ENCODE measurements around the gene BRDT.
A peak's percentile ranks its signal among the peaks of the same experiment; 100 is the strongest.

The BRDT gene

DNA sequence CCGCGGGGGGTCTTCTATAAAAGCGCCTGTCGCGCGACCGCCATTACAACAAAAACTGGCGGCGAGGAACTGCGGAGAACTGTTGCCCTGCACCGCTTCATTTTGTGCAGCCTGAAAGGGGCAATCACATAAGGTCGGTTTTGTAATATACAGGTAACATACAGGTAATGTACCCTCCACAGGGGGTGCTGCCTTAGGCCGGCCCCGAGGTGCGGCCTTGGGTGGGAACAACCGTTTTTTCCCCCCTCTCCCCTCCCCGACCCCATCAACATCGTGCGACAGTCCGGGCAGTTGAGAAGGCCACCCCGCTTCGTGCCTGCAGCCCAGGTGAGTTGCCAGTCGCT lies at the start of gene BRDT:
BRDT (plus strand) TSS at position 46 of the 344 bp plus-strand sequence. CDS start 13,354 bp downstream, outside the sequence.
- DNase-seq (ENCODE audit: low spot score) = no peak

DNA sequence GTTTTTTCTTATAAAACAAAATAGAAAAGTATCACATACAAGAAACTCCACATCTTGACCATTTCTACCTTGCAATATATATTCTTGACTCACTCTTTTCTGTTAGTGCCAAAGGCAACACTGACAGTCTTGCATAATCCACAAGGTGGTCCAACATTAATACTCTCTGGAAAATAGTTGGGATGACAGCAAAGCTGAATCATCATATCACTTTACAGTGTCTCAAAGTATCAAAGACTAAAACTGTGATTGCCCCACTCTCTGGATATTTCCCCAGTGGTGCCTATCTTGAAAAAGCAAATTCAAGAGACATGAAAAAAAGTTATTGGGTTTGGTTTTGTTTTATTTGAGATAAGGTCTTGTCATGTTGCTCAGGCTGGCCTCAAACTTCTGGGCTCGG lies 48.6 kb upstream of the BRDT start:
- DNase-seq (ENCODE audit: low spot score) = peak; percentile 74

DNA sequence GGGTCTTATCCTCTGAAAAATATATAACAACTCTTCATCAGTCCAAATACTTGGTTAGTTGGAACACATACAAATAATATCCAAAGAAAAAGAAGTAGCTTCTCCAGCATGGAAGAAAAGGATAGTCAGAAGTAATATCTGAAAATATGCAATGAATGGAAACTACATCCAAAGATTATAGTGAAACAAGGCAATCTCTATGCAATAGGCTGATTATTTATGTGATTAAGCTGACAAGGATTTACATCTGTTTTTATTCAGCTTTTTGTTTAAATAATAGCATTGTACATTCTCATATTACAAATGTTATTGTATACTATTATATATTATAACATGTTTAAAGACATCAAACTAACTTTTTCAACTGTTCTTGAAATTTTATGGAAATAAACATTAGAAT lies 48.0 kb upstream of the BRDT start:
- DNase-seq (ENCODE audit: low spot score) = no peak

DNA sequence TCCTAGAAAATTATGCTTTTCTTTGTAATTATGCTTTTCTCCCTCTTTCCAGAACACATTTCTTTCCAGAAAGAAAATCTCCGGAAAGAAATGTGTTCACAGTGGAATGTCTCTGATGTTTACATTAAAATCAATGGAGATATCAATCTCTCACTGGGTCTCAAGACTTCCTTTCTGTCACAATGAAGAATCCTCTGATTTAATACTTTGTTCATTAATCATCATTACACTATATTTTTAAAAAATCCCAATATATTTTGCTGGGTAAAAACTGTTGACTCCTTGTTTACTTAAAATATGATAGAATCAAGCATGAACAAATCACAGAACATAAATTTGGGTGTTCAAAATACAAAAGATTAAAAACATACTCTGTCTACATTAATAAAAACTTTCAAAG lies 36.9 kb upstream of the BRDT start:
- DNase-seq (ENCODE audit: low spot score) = no peak

DNA sequence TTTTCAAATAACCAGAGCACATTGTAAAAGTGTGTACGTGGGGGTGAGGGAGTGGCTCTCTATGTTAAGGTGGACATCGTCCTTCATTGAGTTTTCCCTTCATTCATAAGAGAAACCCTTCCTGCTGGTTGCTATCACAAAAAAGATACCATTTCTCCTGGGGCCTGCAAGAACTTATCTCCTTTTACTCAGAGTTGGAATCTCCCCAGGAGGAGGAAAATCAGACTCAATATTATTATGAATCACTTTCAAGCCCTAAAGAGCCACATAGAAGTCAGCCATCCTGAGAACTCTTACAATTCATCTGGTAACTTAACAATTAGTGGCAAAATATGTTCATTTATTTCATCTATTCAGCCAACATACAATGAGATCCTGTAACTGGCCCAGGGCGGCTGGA lies 36.2 kb upstream of the BRDT start:
- DNase-seq (ENCODE audit: low spot score) = no peak

DNA sequence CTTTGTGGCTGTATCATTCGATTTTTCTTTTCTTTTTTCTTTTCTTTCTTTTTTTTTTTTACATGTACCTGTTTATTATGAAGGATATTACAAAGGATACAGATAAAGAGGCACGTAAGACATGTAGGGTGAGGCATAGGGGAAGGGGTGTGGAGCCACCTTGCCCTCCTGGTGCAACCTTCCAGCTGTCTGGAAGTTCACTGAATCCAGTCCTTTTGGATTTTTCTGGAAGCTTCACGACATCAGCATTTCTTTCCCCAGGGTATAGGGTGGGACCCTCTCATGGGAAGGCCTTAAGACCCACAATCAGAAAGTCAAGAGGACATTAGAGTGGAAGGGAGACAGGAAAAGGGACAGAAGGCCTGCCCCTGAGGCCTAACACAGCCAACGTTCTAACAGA lies 33.2 kb upstream of the BRDT start:
- DNase-seq (ENCODE audit: low spot score) = no peak

DNA sequence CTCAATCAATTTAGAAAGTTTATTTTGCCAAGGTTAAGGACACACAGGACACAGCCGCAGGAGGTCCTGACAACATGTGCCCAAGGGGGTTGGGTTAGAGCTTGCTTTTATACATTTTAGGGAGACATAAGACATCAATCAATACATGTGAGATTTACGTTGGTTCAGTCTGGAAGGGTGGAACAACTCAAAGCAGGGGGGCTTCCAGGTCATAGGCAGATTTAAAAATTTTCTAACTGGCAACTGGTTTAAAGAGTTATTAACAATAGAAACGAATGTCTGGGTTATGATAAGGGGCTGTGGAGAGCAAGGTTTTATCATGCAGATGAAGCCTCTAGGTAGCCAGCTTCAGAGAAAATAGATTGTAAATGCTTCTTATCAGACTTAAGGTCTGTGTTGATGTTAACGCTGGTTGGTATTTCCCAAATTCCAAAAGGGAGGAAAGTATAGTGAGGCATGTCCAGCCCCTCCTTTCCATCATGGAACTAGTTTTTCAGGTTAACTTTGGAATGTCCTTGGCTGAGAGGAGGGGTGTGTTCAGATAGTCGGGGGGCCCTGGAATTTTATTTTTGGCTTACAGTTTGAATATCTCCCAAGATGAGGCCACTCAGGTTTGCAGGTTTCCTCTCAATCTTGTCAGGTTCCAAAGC lies 32.3 kb upstream of the BRDT start:
- DNase-seq (ENCODE audit: low spot score) = no peak

DNA sequence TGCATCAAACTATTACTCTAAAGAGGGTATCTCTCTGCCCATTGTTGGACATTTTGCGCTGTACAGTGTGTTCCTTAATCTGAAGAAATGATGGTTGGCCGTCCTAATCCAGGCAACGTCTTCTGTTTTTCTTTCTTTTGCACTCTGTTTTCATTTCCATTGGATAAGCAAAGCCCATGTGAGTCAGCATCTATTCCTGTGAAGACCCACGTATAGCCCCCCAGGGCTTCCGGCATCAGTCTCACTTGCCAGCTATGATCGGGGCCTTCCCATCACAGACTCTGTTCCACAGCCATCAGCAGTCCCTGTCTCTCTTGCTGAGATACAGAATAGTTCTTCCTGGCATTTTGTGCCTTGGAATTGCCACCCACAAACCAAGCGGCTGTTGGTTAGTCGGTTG lies 29.2 kb upstream of the BRDT start:
- no peak for DNase-seq (ENCODE audit: low spot score)

DNA sequence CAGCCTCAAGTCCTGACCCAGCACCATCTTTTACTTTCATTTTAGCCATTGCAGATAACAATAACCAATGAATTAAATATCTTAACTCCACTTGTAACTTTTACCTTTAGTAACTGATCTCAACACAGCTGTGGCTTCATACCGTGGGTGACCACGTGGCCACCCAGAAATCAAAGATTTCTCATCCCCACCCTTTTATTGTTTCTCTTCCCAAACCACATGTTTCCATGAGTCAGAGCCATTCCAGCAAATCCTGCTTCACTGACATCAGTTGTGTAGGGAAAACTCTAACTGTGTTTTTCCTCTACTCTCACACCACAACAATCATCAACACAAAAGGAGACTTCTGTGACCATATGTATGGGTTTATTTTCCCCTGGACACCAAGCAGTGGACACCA lies 25.1 kb upstream of the BRDT start:
- DNase-seq (ENCODE audit: low spot score) = peak; percentile 76

DNA sequence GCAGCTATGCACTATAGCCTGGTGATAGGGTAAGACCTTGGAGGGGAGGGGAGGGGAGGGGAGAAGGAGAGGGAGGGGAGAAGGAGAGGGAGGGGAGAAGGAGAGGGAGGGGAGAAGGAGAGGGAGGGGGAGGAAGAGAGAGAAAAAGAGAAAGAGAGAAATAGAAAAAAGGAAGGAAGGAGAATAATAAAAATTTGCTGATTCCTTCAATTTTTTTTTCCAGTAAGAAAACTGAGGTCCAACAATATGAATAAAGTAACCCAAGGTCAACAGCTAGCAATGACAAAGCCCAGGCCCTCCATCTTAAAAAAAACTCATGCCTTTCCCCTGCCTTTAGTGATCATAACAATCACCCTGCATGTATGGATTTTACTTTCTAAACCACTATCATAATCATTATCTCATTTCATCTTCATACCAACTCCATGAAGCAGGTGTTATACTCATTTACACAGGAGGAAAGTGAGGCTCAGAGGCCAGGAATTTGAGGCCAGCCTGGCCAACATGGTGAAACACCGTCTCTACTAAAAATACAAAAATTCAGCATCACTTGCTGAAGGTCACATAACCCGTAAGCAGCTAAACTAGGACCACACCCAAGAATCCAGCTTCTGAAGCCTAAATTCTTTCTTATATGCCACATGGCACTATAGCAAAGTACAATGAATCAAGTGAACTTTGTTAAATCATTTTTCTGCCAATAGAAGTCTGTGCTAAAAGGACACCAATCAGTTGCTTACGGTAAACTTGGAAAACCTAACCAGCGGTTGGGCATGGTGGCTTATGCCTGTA lies 23.4 kb upstream of the BRDT start:
- DNase-seq (ENCODE audit: low spot score) = no peak

DNA sequence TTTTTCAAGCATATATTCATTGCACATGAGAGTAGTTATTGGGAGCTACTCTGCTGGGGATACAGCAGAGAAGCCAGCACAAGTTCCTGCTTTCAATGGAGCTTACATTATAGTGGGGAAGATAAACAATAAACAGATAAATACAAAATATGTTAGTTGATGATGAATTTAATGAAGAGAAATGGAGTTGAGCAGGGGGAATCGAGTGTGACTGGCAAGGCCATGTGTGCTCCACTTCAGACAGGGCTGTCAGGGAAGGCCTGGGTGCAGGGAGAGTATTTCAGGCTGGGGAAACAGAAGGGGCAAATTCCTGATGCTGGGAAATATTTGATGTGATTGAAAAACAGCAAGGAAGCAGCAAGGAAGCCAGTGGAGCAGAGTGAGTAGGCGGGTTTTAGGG lies 21.2 kb upstream of the BRDT start:
- DNase-seq (ENCODE audit: low spot score) = no peak

DNA sequence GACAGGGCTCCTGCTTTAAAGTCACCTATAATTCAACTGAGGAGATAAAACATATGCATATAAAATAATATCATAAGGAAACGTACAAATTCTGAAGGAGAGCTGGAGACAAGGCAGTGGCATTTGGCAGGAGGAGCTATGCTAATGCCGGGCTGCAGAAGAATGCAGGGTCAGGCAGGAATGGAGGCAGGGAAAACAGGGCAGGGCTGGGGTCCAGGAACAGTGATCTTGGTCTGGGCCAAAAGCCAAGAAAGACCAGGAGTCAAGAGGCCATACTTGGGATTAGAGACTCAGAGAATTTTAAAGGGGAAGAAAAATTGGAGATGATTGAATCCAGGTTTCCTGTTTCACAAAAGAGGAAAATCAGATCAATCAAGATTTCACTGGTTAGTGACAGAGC lies 20.0 kb upstream of the BRDT start:
- peak; percentile 46 for DNase-seq (ENCODE audit: low spot score)

DNA sequence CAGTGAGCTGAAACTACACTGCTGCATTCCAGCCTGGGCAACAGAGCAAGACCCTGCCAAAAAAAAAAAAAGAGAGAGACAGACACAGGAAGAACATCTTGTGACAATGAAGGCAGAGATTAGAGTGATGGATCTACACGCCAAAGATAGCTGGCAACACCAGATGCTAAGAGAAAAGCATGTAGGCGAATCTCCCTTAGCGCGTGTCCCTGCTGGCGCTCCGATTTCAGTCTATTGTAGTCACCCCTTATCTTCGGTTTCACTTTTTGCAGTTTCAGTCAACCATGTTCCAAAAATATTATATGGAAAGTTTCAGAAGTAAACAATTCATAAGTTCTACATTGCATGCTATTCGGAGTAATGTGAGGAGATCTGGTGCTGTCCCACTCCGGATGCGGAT lies 11.6 kb upstream of the BRDT start:
- DNase-seq (ENCODE audit: low spot score) = no peak

DNA sequence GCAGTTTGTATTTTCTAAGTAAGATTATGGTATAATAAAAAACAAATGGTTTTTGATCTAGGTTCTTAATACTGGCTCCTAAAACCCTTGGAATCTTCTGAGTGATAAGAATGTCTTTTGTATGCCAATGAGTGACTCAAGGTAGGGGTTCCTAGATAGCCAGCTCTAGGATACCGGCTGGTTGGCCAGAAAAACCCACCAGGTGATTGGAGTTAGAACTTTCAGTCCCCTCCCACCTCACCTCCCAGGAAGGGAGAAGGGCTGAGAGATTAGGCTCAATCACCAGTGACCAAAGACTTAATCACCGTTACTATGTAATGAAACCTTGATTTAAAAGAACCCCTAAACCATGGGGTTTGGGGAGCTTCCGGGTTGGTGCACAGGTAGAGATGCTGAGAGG lies 8.7 kb upstream of the BRDT start:
- DNase-seq (ENCODE audit: low spot score) = no peak

DNA sequence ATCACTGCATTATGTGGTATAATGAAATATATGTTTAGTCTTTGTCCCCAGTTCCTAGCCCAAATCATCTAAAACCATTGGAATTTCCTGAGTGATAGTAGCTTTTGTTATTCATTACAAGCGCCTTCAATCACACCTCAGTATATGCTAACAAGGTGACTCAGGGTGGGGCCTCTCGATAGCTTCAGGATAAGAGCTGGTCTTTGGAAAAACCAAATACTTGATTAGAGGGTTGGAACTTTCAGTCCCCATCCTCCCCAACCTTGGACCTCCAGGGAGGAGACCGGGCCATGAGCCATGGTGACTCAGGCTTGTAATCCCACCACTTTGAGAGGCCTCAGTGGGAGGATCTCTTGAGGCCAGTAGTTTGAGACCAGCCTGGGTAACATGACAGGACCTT lies 5.1 kb upstream of the BRDT start:
- DNase-seq (ENCODE audit: low spot score) = no peak

DNA sequence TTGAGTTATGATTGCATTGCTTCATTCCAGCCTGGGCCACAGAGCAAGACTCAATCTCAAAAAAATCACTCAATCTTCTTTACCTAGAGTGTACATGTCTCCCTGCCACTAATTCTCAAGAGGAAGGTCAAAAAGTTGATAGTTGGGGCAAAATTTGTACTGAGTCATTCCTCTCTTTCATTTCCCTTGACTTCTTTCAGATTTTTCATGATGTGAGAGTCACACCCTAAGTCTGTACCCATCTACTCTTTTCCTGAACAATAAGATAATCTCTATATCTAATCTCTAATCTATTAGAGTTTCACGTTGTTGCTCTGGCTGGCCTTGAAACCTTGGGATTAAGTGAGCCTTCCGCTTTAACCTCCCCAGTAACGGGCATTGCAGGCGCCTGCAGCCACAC lies 1.1 kb upstream of the BRDT start:
- no peak for DNase-seq (ENCODE audit: low spot score)

DNA sequence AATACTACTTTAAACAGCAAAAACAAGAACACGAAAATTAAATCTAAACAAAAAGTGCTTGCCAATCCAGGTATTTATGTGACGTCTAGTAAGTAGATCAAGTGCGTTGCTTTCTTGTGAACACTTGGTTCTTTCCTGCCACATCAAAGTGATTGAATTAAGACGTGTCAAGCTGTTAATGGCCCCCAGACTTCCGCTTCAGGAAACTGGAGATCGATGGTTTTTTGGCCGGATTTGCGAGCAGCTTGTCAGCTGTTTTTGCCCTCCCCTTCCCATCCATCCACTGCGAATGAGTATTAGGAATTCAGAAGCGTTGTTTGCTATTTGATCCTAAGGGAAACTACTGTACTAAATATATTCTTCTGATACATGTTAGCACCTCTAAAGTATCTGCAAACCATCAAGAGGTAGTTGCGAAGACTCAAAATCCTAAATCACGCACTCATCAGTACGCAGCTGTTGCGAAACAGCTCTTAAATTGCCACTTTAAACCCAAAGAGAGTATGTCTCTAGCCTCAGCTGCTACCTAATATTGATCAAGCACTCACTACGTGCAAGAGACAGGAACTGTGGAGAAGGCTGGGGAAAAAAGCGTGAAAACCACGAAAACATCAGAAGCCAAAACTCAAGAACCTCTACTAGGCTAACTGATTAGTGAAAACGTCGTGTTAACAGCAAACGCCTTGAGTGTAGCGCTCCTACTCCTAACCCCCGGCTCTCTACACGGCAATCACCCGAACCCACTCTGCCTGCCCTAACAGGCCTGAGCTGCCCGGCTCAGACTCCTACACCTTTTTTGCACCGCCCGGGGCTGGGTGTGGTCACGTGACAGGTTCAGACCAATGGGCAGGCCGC lies 473 bp upstream of the BRDT start:
- DNase-seq (ENCODE audit: low spot score) = no peak

DNA sequence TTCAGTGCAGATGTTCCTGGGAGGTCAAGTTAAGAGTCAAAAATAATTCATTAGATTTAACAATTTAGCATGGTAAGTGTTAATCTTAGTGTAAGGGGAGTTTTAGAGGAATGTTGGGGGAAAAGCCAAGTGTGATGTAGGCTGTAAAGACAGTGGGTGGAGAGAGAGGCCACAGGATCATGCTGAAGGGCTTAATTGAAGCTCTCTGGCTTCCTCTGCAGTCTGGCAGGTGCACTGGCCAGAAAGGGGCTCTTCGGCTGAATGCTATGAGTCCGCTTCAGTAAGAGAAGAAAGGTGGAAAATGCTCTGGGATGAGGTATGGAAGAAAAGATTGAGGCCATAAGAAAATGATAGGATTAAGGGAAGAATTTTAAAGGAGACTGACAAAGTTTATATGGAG lies 3.0 kb downstream of the BRDT start:
- no peak for DNase-seq (ENCODE audit: low spot score)

DNA sequence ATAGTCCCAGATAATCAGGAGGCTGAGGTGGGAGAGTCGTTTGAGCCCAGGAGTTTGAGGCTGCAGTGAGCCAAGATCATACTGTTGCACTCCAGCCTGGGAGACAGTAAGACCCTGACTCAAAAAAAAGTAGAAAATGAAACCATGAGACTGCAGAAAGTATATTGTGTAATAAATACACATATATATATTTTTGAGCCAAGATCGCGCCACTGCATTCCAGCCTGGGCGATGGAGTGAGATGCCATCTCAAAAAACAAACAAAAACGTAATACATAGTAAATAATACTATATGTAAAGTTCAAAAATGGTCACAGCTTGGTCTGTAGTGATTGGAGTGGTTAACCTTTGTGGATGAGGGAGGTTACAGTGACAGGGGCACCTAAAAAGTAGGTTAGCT lies 9.7 kb downstream of the BRDT start:
- DNase-seq (ENCODE audit: low spot score) = no peak

DNA sequence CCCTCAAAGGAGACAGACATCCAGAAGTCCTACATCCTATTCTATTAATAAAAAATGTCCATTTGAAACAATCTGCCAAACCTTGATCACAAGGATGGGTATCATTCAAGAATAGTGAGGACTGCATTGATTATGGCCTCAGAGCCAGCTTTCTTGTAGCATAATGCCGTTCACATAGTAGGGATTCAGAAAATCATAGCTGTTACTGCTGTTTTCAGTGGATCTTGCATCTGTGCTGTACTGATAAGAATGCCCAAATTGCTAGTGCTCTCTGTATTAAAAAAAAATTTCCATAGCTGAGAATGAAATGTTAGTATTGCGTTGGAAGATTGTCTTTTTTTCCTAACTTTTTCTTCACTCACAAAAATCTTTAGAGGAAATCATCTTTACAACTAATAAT lies 19.1 kb downstream of the BRDT start:
- no peak for DNase-seq (ENCODE audit: low spot score)

DNA sequence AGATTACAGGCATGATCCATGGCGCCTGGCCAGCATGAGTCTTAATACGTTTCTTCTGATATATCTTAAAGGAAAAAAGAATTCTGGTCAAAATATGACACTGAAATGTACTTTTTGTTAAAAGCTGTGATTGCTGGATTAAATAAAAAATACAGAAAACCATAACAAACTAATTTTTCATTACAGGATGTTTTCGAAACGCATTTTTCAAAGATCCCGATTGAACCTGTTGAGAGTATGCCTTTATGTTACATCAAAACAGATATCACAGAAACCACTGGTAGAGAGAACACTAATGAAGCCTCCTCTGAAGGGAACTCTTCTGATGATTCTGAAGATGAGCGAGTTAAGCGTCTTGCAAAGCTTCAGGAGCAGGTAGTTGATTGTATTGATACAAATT lies 30.2 kb downstream of the BRDT start:
- DNase-seq (ENCODE audit: low spot score) = no peak

DNA sequence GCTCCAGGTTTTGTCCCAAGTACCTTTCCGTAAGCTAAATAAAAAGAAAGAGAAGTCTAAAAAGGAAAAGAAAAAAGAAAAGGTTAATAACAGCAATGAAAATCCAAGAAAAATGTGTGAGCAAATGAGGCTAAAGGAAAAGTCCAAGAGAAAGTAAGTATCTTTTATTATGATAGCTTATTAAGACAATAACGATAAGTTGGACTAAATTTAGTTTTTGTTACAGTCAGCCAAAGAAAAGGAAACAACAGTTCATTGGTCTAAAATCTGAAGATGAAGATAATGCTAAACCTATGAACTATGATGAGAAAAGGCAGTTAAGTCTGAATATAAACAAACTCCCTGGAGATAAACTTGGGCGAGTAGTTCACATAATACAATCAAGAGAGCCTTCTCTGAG lies 31.5 kb downstream of the BRDT start:
- no peak for DNase-seq (ENCODE audit: low spot score)

DNA sequence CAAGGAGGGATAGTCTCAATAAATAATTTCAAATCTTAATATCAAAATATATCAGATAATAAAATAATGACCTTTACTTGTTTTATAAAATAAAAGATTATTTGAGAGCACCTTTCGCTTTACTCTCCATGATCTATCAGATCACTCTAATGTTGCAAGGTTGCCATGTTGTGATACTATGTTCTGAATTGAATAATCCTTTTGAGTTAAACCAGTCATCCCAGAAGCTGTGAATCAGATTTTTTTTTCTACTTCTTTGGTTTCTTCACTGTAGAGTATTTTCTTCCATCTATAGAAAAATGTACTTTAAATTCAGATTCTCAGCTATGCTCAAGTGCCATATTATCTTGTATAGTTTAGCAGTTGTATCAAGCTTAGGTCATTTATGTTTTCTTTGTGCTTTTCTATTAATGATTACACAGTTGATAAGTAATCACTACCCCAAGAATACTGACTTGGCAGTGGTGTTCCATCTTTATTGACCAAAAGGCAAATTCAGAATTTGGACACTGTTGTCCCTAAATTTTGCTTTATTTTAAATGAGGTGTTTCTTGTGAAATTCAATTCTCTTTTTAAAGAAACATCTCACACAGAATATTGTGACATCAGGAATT lies 32.9 kb downstream of the BRDT start:
- DNase-seq (ENCODE audit: low spot score) = no peak

Measured in GM03348 (cell line).